DMS53 treated with DMSO at 0.1 percent for 48 hours (cell line): Measurements from ENCODE around the gene ACER3.
A peak's percentile ranks its signal among the peaks of the same experiment; 100 is the strongest.
"Not testable (repeated sequence)": the region's sequence is repeated elsewhere in the genome, so short reads cannot be mapped to it uniquely, and the experiment has no call there.

Source experiments
- DNase-seq: peaks from one replicate; lab custom pipeline; 2025; ENCODE audit not compliant: unreplicated experiment; lab: John Stamatoyannopoulos, UW

The ACER3 gene

DNA sequence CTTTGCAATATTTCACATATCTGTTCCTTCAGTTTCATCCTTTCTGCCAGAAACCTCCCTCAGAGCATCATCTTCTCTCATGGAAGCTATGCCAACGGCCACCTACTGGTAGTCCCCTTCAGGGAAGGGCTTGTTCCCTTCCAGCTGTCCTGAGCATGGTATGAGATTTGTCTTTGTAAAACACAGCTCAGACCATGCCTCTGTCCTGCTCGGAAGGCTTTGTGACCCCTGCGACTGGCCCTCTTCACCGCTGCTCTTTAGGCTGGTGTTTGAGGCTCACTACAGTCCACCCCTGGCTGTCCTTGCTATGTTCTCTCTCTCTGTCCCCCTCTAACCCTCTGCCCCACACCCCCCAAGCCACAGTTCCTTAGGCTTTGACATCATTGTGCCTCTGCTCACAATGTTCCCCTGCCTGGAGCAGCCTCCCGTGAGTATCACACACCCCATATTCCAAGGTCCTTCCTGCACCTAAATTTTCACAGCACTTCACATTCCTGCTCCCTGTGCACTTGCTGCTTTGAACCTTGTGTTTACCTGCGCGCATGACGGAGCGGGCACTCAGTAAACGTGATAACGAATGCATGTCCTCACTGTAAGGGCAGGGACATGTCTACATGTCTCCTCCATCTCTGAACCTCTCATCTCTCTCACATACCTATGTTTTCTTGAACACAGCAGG lies 24.0 kb upstream of the ACER3 start:
- DNase-seq = no peak

DNA sequence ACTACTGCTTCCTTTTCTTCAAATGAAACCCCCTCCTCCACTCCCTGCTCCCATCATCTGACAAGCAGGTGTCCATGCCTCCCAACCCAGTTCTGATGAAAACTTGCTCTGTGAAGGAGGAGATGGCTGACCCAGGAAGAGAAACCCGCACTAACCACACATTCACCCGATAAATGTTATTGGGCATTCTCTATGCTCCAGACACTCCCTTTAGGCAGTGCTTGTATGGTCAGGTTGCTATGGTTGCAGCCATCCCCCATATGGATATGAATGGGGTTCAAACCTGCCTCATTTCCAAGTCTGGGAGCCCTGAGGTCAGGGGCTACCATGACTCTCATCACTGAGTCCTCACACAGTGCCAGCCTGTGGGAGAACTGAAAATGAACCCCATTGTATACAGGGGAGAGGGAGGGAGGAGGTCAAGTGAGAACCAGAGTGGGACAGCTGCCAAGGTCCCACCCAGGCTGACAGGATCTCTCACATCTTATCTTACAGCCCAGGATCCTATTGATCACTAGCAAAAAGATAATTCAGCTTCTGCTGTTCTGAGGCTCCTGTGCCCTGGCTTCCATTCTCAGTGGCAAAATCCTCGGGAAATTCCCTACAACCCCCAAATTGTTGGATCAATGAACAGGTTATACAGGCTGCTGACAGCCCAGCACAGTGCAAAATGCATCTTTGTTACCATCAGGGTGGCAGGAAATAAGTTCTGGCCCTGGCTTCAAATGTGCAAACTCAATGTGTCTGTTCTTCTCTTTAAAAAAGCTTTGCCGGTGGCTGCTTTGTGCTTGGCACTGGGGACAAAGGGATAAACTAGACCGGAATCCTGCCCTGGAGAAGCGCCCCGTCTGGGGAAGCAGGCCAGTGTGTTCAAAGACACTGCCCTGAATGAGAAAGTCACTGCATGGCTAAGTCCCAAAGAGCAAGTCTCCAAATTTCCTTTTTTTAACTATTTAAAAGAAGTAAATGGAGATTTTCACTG lies 22.7 kb upstream of the ACER3 start:
- DNase-seq = no peak

DNA sequence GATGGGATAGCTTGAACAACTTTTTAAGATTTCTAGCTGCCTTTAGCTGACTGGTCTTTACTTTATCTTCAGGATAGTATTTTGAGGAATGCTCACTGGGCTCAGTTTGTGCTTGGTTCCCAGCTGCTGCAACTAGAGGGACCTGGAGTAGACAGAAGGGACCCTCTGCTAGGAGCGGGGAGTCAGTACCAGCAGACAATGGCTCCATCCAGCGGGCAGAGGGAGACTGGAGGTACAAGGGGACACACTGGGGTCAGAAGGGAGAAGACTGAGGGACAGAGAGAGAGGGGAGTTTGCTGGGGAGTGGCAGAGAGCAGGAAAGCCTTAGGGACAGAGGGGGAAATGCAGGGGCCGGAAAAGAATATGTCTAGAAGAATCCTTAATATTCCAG lies 22.0 kb upstream of the ACER3 start:
- no peak for DNase-seq

DNA sequence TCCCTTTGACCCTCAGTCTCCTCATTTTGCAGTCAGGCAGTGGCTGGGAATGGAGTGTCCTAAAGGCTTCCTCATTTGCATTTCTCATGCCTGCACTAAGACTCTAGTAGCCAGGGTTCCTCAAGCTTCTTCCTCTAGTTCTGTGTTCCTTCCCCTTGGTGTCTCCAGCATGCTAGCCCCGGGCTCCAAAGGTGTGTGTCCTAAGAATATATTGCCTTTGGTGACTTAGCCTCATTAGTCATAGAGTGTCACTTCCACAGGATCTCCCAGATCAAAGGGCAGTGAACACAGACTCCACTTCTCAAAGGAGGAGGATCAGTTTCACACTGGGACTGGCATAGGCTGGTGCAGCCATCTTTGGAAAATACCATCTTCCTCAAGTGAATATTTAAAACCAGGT lies 21.4 kb upstream of the ACER3 start:
- DNase-seq = peak; percentile 46

DNA sequence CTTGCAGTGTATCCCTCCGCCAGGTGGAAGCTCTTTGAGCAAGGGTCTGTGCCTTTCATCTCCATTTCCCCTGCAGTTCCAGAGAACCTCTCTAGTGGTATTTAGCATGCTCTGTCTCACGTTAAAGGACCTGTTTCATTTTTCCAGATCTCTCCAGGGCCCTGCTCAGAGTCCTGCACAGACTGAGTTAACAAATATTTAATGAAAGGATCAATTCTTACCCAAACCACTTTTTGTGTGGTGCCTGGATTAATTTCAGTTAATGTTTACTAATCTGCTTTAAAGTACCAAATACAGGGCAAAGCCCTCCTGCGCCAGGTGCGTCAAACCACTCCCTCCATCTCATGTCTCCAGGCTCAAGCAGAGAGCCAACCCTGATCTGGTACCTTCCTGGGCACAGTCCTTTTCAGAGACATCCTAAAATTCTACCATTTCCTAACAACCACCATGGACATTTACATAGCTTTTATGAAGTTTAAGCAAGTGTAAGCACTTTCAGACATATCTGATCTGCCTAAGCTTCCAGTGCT lies 18.7 kb upstream of the ACER3 start:
- no peak for DNase-seq

DNA sequence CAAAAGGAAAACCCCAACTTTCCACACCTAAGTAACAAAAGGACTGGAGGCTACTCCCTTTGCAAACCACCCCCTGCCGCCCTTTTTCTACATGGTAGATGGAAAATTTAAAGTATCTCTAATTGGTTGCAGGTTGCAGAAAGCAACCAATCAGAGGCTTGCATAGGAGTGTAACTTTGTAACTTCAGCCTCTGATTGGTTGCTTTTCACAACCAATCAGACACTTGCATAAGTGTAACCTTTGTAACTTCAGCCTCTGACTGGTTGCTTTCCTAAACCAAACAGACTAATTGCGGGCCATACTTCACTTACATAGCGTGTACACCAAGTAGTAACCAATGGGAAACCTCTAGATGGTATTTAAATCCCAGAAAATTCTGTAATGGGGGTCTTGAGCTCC lies 16.8 kb upstream of the ACER3 start:
- no peak for DNase-seq

DNA sequence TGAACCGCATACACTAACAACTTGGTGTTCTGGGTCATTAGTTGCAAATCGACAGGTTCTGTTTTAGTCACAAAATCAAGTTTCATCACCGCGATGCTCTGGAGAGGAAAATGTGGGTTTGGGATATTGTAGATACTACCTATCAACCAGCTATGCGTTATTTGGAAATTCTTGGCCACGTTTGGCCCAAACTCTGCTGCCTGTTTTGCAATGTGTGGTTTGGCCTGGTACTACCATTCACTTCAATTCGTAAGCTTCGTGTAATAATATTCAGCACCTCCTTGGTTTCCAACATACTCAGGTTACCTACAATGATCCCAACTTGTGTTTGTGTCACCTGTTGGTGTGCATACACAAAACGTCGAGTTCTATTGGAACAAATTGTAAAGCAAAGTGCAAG lies 16.2 kb upstream of the ACER3 start:
- DNase-seq = no peak

DNA sequence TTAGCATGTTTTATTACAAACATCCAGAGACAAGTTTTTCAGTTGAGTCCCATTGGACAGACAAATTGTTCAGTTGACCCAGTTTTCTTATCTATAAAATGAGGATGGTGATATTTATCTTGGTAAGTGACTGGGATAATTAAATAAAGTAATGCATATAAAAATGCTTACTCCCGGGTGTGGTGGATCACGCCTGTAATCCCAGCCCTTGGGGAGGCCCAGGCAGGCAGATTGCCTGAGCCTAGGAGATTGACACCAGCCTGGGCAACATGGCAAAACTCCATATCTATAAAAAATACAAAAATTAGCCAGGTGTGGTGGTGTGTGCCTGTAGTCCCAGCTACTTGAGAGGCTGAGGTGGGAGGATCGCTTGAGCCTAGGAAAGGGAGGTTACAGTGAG lies 15.6 kb upstream of the ACER3 start:
- no peak for DNase-seq

DNA sequence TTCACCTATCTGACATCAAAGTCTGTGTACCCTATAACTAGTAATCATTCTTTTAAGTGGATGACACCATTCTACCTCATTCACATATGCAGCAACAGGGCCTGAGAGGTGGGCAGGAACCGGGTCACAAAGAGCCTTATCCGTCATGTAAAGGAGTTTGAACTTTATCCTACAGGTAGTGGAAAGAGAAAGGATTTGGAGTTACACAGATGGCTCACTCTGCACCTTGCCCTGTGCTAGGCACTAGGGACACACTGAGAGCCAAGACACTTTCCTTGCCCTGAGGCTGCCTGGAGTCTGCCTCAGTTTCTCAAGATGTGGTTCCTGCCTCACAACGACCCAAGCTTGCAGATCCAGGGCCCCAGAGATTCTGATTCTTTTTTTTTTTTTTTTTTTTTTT lies 14.3 kb upstream of the ACER3 start:
- no peak for DNase-seq

DNA sequence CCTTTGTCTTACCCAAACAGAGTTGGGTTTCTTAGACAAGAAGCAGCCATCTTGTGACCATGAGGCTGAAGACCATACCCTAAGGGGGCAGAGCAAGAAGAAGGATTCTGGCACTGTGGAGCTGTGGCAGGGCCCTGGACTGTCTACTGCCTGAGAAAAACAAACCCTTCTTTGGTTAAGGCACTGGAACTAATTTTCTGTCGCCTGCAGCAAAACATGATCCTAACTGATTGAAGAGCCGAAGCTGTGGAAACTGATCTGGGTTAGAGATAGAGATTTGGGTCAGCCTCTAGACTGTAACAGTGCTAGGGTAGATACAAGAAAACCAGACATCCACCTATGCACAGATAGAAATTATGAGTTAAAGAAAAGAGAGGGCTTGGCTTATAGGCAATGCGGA lies 11.3 kb upstream of the ACER3 start:
- DNase-seq = no peak

DNA sequence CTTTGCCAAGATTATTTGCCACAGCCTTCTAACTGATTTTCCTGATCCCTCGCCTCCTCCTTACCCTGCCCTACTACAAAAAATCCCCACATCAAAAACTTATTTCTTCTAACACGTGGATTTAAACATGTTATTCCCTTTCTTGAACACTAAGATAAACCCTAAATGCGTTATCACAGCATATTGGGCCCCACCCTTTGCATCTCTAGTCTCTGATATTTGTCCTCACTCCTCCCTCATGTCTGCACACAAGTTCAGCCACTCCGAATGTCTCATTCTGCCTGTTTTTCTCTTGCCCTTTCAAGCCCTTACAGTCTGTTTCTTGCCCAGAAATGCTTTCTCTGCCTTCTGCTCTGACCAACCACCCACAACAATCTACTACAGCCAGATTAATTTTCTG lies 10.6 kb upstream of the ACER3 start:
- DNase-seq = no peak

DNA sequence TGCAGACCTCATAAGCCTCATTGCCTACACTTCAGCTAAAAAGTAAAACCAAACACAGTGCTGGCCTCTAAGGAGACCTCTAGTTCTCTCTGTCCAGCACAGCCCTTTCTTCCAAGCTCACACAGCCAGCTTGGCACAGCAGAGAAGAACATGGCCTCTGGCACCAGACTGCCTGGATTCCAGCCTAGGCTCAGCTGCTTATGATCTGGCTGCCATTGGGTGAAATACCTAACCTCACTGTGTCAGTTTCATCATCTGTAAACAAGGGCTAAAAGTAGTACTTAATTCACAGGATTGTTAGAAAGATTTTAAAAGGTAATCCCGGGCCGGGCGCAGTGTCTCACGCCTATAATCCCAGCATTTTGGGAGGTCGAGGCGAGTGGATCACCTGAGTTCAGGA lies 9.9 kb upstream of the ACER3 start:
- DNase-seq = no peak

DNA sequence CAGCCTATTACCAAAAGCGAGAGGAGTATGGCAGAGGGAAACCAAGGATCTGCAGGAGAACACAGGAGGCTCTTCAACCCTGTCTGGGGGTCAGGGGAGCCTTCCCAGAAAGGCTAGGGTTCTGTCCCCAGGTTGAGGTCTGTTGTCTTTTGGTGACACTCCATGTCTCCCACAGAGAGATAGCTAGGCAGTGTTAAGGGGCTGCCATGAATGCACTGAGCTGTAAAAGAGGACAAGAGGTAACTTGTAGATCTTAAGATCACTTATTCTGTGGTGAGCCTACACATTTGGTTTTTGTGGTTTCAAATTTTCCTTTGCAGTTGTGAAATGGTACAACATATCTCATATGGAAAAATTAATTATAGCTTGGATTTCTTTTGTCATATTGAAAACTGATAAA lies 6.0 kb upstream of the ACER3 start:
- no peak for DNase-seq

DNA sequence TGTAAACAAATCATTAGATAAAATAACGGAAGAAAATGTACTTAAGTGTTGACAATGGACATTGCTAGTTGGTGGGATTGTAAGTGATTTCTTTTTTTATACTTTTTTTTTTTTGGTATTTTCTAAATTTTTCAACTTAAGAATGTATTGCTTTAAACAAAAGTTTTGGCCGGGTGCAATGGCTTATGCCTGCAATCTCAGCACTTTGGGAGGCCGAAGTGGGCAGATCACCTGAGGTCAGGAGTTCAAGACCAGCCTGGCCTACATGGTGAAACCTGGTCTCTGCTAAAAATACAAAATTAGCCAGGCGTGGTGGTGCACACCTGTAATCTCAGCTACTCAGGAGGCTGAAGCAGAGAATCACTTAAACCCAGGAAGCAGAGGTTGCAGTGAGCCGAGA lies 5.0 kb upstream of the ACER3 start:
- not testable (repeated sequence) for DNase-seq

DNA sequence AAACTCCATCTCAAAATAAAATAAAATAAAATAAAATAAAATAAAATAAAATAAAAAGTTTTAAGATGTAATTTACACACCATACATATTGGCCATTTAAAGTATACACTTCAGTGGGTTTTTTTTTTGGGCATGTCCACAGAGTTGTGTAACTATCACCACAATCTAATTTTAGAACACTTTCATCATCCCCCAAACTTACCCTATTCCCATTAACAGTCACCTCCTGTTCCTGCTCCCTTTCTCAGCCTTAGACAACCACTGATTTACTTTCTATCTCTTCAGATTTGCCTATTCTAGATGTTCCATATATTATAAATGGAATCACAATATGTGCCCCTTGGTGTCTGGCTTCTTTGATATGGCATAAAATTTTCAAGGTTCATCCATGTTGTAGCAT lies 4.6 kb upstream of the ACER3 start:
- no peak for DNase-seq

DNA sequence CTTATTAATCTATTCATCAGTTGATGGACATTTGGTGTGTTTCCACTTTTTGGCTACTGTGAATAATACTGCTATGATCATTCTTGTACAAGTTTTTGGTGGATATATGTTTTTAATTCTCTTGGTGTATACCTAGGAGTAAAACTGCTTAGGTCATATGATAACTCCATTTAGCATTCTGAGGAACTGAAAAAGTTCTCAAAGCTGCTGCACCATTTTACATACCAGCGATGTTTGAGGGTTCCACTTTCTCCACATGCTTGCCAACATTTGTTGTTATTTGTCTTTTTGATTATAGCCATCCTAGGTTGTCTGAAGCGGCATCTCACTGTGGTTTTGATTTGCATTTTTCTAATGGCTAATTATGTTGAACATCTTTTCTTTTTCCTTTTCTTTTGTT lies 4.1 kb upstream of the ACER3 start:
- DNase-seq = no peak

DNA sequence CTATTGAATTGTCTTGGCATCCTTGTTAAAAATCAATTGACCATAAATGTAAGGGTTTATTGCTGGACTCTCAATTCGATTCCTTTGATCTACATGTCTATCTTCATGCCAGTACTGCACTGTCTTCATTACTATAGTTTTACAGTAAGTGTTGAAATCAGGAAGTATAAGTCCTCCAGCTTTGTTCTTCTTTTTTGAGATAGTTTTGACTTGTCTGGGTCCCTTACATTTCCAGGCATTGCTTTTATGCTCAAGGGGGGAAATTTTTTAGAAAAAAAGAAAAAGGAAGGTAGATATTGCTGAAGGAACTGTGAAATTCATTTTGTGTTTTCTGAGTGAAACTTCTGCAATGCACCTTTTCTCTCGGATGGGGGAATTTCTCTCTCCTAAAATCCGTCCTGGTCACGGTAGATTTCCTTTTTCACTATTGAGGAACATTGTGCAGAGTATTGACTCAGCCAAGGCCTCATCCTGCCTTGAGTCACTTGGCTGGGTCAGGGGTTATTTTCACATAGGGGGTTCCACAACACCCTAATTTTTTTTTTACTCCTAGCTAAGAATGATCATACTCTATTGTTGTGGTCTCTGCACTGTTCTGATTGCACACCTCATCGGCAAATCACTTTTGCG lies 2.8 kb upstream of the ACER3 start:
- no peak for DNase-seq

DNA sequence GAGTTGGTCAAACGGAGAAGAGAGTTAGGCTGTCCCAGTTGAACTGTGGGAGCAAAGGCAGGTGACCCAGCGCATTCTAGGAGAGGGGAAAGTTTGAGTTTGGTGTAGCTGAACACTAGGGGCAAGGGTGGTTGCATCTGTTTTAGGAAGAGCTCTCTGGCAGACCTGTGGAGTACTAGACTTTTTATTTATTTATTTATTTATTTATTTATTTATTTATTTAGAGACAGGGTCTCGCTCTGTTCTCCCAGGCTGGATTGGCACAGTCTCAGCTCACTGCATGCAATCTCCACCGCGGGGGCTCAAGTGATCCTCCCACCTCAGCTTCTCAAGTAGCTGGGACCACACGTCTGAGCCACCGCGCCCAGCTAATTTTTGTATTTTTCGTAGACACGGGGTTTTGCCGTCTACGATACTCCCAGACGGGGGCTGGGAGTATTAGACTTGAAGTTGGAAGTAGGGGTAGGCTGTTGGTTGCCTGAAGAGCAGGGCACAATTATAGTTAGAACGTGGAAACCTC lies 950 bp upstream of the ACER3 start:
- no peak for DNase-seq

DNA sequence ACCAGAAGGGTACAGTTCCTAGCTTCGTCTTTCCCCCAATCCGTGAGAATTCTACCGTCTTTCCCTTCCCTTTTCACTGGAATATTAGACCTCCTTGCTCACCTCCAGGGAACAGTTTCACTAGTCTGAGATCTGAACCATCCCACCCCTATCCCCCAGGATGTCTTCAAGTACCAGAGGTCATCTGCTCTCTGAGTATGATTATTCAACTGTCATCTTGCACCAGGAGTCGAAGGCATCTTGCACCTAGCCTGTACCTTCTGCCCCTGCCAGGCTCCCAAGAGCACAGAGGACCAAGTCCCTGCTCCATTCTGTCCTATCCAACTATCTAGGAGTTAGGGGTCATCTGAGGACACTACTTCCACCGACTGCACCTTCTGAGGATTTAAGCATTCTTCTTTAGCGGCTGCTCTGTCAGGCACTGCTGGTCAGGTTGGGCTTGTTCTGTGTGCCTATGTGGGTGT lies 804 bp downstream of the ACER3 start:
- DNase-seq = peak; percentile 37

DNA sequence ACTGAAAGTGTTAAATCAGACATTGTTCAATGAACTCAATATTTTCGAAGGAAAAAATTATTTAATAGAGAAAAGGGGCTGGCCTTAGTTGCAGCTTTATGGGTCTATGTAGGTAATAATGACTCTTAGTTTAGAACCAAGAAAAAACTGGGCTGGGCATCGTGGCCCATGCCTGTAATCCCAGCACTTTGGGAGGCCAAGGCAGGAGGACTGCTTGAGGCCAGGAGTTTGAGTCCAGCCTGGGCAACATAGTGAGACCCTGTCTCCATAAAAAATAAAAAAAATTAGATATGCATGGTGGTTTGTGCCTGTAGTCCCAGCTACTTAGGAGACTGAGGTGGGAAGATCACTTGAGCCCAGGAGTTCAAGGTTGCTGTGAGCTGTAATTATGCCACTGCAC lies 2.1 kb downstream of the ACER3 start:
- not testable (repeated sequence) for DNase-seq

DNA sequence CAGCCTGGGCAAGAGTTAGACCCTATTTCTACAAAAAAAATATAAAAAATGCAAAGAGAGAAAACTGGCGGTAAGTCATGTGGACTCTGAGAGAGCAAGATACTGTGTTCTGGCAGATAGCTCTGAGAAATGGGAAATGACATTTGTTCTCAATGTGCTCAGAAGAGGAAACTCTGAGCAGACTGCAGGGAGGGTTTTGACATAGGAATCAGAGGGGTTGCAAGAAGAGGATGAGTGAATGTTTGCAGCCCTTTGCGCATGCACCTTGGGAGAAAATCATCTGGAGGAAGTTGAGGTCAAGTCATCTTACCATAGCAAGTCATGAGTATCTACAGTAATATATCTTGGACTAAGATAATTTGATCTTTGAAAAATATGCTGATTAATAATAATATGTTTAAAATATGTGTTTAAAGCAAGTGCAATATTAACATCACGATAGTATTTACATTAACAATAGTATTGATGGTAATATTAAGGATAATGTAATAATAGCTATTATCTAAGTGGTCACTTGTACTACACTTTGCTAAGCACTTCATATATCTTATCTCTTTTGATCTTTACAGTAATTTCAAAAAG lies 2.6 kb downstream of the ACER3 start:
- no peak for DNase-seq
